ENCODE results near the gene FGR.

FGR gene

DNA sequence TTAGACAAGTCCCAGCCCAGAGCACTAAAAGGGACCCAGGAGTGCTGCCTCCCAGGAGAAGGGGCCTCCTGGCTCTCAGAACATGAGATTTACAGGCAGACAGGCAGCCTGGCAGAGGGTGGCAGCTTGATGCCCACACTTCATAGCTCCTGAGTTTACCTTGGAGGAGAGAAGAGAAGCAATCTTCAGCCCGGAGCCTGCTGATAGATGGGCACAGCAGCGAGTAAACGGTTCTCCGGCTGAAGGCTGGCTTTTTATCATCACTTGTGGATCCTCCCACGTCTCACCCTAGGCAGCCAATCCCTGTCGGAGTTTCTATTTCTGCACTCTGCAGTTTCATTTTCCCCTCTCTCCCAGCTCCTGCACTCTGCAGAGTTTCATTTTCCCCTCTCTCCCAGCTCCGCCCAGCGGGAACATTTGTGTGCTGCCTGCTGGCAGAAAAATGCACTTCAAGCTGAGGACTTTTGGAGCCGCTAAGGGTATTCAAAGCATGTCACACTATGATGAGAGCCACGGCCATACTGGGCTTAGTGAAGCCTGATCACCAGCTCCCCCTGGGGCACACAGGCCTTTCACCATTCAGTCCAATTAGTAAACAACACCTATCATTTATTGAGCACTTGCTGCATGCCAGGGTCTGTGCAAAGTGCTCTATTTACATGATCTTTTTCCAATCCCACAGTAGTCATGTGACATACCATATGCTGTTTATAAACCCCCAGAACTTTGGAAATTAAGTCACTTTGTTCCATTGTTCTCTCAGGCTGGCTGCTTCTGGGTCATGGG lies 37.2 kb upstream of the FGR start, which contains the start of gene IFI6:
Gene IFI6 (minus strand): TSS at position 229 of the 786 bp plus-strand sequence. CDS start 2,878 bp downstream, outside the sequence.
- DNase-seq (ENCODE audit: low spot score) = peak; percentile 91
- TF ChIP-seq, protein P1, sequence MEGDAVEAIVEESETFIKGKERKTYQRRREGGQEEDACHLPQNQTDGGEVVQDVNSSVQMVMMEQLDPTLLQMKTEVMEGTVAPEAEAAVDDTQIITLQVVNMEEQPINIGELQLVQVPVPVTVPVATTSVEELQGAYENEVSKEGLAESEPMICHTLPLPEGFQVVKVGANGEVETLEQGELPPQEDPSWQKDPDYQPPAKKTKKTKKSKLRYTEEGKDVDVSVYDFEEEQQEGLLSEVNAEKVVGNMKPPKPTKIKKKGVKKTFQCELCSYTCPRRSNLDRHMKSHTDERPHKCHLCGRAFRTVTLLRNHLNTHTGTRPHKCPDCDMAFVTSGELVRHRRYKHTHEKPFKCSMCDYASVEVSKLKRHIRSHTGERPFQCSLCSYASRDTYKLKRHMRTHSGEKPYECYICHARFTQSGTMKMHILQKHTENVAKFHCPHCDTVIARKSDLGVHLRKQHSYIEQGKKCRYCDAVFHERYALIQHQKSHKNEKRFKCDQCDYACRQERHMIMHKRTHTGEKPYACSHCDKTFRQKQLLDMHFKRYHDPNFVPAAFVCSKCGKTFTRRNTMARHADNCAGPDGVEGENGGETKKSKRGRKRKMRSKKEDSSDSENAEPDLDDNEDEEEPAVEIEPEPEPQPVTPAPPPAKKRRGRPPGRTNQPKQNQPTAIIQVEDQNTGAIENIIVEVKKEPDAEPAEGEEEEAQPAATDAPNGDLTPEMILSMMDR (IDR thresholded peaks at IDR 0.05; ENCODE audit: extremely low read depth, missing control alignments) = no peak

- no peak for DNase-seq (ENCODE audit: low spot score)
- TF ChIP-seq, protein P1 (IDR thresholded peaks at IDR 0.05; ENCODE audit: extremely low read depth, missing control alignments) = no peak
Measured at GRCh38 chr1:27669876-27670275, 34.9 kb upstream of the FGR start.

- peak; percentile 84 for DNase-seq (ENCODE audit: low spot score)
- TF ChIP-seq, protein P1 (IDR thresholded peaks at IDR 0.05; ENCODE audit: extremely low read depth, missing control alignments) = peak; percentile 94
Measured at GRCh38 chr1:27668808-27669723, 34.1 kb upstream of the FGR start.

GRCh38 chr1:27668121-27668807 lies 33.3 kb upstream of the FGR start:
- no peak for DNase-seq (ENCODE audit: low spot score)
- TF ChIP-seq, protein P1 (IDR thresholded peaks at IDR 0.05; ENCODE audit: extremely low read depth, missing control alignments) = no peak

GRCh38 chr1:27666791-27667254 lies 31.8 kb upstream of the FGR start:
- no peak for DNase-seq (ENCODE audit: low spot score)
- TF ChIP-seq, protein P1 (IDR thresholded peaks at IDR 0.05; ENCODE audit: extremely low read depth, missing control alignments) = no peak

DNA sequence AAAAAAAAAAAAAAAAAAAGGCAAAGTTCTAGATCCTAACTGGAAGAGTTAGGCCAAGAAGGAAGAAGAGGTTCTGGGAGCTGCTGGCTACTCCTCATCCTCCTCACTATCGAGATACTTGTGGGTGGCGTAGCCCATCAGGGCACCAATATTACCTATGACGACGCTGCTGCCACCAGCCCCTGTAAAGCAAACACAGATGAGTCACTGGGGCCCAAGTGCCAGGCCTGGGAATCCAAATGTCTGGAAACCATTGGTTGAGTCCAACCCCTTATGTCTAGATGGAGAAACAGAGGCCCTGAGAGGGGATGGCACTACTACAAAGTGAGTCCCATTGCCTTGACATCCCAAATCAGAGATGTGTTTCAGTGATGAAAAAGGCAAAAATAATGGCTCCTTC lies 31.3 kb upstream of the FGR start:
- TF ChIP-seq, protein P1 (IDR thresholded peaks at IDR 0.05; ENCODE audit: extremely low read depth, missing control alignments) = no peak
- DNase-seq (ENCODE audit: low spot score) = no peak

All from GM20000 (cell line).